Fibroblast of mammary gland (primary cell): ENCODE results near the gene SCLY.

Experiments
- DNase-seq: peaks from one replicate; pipeline ENCODE4 v3.0.0-alpha.2; 2010; ENCODE audit warnings: low read depth
- H3K4me3 ChIP-seq: 2 replicates; pipeline ENCODE4 v1.5.1; 2011; ENCODE audit warnings: low read depth, mild to moderate bottlenecking, low read length, moderate library complexity; ENCODE audit not compliant: control insufficient read depth
- TF ChIP-seq, protein P1 (sequence below): conservative IDR thresholded peaks from 2 replicates; pipeline ENCODE4 v1.5.1; 2011; ENCODE audit warnings: low read depth, low read length, inconsistent platforms; ENCODE audit not compliant: control insufficient read depth, insufficient read depth

SCLY gene

DNA sequence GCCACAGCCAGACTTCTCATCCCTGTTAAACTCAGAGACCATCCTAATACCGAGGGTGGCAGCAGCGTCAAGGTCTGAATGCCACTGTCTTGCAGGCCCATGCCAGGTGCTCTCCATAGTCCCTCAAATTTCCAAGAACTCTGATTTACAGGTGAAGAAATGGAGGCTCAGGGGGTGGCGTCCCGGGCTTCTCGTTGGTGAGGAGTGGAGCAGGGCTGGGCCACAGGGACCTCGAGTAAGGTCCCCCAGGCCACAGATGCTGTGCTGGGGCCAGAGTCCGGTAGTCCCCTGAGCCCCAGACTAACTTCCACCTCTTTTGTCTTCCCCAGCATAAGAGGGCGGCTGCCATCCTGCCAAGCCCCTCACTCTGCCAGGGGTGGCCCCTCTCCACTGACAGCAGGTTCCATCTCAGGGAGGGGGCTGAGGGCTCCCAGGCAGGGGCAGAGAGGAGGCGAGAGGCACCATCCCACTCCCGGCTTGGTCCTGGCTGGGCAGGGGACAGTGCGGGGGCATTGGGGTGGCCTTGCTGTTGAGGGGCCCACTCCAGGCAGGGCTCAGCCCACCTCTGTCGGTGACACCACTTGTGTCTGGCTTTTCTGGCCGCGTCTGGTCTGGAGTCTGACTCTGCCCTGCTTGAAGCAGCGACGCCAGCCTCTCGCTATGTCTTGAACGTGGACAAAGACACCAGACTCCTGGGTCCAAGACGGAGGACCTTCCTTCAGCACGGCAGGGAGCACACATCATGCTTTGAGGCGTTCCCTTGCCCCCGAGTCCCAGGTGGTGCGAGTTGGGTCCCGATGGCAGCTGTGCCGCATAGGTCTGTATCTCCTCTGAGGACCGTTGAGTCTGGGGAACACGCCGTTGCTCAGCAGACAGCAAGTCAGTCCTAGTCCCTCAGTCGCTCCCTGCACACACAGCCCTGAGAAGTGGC, 61.8 kb downstream of the SCLY start:
- TF ChIP-seq, protein P1, sequence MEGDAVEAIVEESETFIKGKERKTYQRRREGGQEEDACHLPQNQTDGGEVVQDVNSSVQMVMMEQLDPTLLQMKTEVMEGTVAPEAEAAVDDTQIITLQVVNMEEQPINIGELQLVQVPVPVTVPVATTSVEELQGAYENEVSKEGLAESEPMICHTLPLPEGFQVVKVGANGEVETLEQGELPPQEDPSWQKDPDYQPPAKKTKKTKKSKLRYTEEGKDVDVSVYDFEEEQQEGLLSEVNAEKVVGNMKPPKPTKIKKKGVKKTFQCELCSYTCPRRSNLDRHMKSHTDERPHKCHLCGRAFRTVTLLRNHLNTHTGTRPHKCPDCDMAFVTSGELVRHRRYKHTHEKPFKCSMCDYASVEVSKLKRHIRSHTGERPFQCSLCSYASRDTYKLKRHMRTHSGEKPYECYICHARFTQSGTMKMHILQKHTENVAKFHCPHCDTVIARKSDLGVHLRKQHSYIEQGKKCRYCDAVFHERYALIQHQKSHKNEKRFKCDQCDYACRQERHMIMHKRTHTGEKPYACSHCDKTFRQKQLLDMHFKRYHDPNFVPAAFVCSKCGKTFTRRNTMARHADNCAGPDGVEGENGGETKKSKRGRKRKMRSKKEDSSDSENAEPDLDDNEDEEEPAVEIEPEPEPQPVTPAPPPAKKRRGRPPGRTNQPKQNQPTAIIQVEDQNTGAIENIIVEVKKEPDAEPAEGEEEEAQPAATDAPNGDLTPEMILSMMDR, result no peak
- no peak overlapping the region for H3K4me3 ChIP-seq
- DNase-seq, result no peak

DNA sequence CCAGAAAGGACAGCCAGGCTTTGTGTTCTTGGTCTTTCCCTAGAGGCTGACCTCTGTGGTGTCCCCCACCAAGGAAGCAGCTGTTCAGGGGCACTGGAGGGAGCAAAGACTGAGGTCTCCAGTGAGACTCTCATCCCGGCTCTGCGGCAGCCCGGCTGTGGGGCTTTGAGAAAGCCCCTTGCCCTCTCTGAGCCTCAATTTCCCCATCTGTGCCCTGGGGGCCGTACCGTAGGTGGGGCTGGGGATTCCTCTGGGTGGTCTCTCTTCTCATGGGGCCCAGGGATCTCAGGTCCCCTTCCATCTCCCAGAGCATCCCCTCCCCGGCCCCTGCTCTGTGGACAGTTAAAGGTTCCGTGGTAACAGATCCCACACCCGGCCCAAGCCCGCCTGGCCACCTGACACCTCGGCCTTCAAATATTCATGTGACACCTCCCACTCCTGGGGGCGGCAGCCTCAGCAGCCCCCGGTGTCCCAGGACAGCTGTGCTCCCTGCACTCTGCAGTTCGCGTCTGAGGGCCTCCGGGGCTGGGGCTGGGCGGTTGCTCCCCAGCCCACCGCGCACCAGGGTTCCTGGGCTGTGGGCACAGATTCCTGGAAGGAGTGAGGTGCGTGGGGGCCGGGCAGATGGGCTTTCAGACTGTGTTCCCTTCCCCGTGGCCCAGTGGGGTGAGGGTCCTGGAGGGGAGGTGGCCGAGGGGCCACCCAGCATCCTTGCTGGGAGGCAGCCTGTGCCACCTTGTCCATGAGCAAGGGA, 62.6 kb downstream of the SCLY start:
- TF ChIP-seq, protein P1, result no peak
- H3K4me3 ChIP-seq, result no peak overlapping the region
- DNase-seq, result no peak

DNA sequence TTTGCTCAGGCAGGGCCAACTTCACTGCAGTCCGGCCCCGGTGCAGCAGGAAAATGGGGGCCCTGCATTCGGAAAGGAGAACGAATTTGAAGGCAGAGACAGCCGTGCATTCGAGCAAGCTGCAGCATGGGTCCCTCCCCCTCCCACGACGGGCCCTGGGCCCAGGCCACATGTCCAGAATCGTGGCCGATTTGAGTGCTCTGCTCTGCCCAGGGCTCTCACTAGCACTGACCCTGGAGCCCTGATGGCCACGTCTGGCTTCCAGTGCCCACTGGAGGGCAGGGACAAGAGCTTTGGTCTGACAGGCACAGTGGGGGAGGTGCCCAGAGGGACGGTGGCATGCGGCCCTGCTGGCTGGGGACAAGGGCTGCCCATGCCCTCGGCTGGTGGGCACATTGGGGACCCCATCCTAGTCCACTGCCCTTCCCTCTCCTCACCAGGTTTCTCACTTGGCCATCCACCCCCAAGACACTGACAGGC, 63.2 kb downstream of the SCLY start:
- no peak for DNase-seq
- no peak overlapping the region for H3K4me3 ChIP-seq
- TF ChIP-seq, protein P1, result no peak

DNA sequence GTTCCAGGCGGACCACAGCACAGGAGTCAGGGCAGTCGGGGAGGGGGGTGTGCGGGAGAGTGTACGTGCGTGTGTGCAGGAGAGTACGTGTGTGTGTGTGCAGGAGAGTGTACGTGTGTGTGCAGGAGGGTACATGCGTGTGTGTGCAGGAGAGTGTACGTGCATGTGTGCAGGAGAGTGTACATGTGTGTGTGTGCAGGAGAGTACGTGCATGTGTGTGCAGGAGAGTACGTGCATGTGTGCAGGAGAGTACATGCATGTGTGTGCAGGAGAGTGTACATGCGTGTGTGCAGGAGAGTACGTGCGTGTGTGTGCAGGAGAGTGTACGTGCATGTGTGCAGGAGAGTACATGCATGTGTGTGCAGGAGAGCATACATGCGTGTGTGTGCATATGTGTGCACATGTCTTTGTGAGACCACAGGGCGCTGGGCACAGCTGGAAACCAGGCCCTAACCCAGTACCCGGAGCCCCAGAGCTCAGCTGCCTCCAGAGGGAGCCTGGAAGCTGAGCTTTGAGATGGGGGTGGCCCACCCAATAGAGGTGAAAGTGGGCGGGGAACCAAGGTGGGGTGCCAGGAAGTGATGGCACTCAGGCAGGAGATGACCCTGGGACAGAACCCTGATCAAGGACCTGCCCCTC, 63.8 kb downstream of the SCLY start:
- no peak for DNase-seq
- TF ChIP-seq, protein P1, result no peak
- H3K4me3 ChIP-seq, result no peak overlapping the region

DNA sequence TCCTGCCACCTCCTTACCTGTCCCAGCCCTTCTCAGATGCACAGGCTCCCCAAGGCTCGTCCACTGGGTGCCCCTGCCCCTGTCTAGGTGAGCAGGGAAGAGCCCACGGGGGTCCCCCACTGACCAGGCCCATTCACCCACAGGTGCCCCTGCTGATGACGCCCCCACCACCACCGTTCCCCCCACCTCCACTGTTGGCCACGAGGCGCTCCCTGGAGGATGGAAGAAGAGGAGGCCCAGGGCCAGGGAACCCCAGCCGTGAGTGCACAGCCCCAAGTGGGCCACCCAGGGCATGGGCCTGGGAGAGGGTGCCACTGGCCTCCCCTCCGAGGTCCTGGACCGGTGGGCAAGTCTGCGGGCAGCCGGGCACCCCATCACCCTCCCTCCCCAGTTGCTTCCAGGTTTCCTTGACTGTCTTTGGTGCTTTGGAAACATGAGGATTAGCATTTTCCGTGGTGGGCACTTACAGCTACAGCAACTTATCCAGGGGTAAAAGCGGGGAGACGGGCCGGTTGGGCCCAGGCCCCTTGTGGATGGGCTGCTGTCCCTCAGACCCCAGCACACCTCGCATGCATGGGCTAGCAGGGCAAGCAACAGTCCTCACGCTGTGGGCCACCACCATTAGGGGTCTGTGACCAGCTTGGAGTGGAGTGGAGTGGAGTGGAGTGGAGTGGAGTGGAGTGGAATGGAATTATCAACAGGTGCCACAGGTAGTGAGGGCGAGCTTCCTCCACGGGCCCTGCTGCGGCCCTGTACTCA, 64.5 kb downstream of the SCLY start:
- H3K4me3 ChIP-seq, result no peak overlapping the region

More for the DNA sequence above, 64.5 kb downstream of the SCLY start:
- no peak for DNase-seq
- TF ChIP-seq, protein P1, result no peak
